HEK293 (cell line): ENCODE measurements around the gene RING1.

Source experiments
- CTCF ChIA-PET: fragments of 350-600 bp; formaldehyde crosslinking; extraction: SDS; loops from one replicate; lab custom pipeline; 2021; ENCODE audit warnings: antibody characterized with exemption; lab: Yijun Ruan, JAX
- POLR2A ChIA-PET: fragments of 300-600 bp; formaldehyde crosslinking; extraction: SDS; loops from one replicate; lab custom pipeline; 2020; ENCODE audit warnings: antibody characterized with exemption, inconsistent platforms; lab: Yijun Ruan, JAX
- H3K27ac ChIP-seq: fragments of 200-500 bp; sonication (Bioruptor generic); 2 replicates; pipeline ENCODE4 v1.5.1; 2014; ENCODE audit warnings: low read depth, low read length, control low read depth, inconsistent platforms; ENCODE audit errors: extremely low read depth
- H3K36me3 ChIP-seq, 2 experiments: fragments of 200-500 bp in 1 of 2; sonication (Bioruptor generic) in 1 of 2; 1 replicate in 1 of 2; 2 replicates in 1 of 2; pipeline ENCODE4 v1.5.1; 2014 to 2017; ENCODE audit warnings: inconsistent platforms in 2 of 2, low read length in 2 of 2; ENCODE audit not compliant: control insufficient read depth in 2 of 2, insufficient read depth in 1 of 2
- H3K4me1 ChIP-seq: fragments of 200-500 bp; sonication (Bioruptor generic); 2 replicates; pipeline ENCODE4 v1.5.1; 2014; ENCODE audit warnings: mild to moderate bottlenecking, low read length, inconsistent platforms; ENCODE audit not compliant: control insufficient read depth, insufficient read depth
- H3K4me3 ChIP-seq: 2 replicates; pipeline ENCODE4 v1.5.1; 2011; ENCODE audit warnings: low read depth, mild to moderate bottlenecking, control low read depth, low read length, moderate library complexity
- H3K9me3 ChIP-seq: fragments of 200-500 bp; sonication (Bioruptor generic); 2 replicates; pipeline ENCODE4 v1.5.1; 2014; ENCODE audit warnings: low read depth, low read length, inconsistent platforms; ENCODE audit not compliant: control insufficient read depth, insufficient read depth
- BCL11A ChIP-seq: fragments of 450-650 bp; formaldehyde crosslinking; IDR thresholded peaks from 2 replicates; pipeline ENCODE4 v1.5.1; 2016; ENCODE audit warnings: low read depth, missing biosample characterization, missing genetic modification characterization
- BCL11B ChIP-seq: fragments of 450-650 bp; formaldehyde crosslinking; IDR thresholded peaks from 2 replicates; pipeline ENCODE4 v1.5.1; 2016; ENCODE audit warnings: low read depth, missing biosample characterization, missing genetic modification characterization
- CTCF ChIP-seq: fragments of 450-650 bp; formaldehyde crosslinking; IDR thresholded peaks from 2 replicates; pipeline ENCODE4 v1.5.1; 2016; ENCODE audit warnings: missing biosample characterization, missing genetic modification characterization
- GFI1B ChIP-seq: fragments of 450-650 bp; formaldehyde crosslinking; IDR thresholded peaks from 2 replicates; pipeline ENCODE4 v1.5.1; 2016; ENCODE audit warnings: missing biosample characterization, missing genetic modification characterization
- TCF7L2 ChIP-seq: IDR thresholded peaks from 2 replicates; pipeline ENCODE4 v1.6.1; 2011; ENCODE audit warnings: low read depth, mild to moderate bottlenecking, inconsistent platforms, low read length, moderate library complexity, borderline replicate concordance
- YY2 ChIP-seq: fragments of 450-650 bp; formaldehyde crosslinking; IDR thresholded peaks from 2 replicates; pipeline ENCODE4 v1.5.1; 2016; ENCODE audit warnings: missing biosample characterization, missing genetic modification characterization
- ZNF302 ChIP-seq: fragments of 450-650 bp; formaldehyde crosslinking; IDR thresholded peaks from 2 replicates; pipeline ENCODE4 v1.5.1; 2016; ENCODE audit warnings: missing biosample characterization, missing genetic modification characterization, low read depth
- ZNF501 ChIP-seq: fragments of 450-650 bp; formaldehyde crosslinking; IDR thresholded peaks from 2 replicates; pipeline ENCODE4 v1.5.1; 2016; ENCODE audit warnings: missing biosample characterization, missing genetic modification characterization
- ZNF561 ChIP-seq: fragments of 450-650 bp; IDR thresholded peaks from 2 replicates; pipeline ENCODE4 v1.5.1; 2018; ENCODE audit warnings: missing biosample characterization, missing genetic modification characterization, borderline replicate concordance
- ZNF571 ChIP-seq: fragments of 450-650 bp; formaldehyde crosslinking; IDR thresholded peaks from 2 replicates; pipeline ENCODE4 v1.5.0; 2017; ENCODE audit warnings: missing biosample characterization, missing genetic modification characterization
- ZSCAN18 ChIP-seq: fragments of 450-650 bp; formaldehyde crosslinking; IDR thresholded peaks from 2 replicates; pipeline ENCODE4 v1.5.1; 2016; ENCODE audit warnings: missing biosample characterization, missing genetic modification characterization
- TF ChIP-seq, protein P1 (sequence below): fragments of 450-650 bp; formaldehyde crosslinking; IDR thresholded peaks from 2 replicates; pipeline ENCODE4 v1.5.1; 2016; ENCODE audit warnings: missing biosample characterization, missing genetic modification characterization

RING1 gene

DNA sequence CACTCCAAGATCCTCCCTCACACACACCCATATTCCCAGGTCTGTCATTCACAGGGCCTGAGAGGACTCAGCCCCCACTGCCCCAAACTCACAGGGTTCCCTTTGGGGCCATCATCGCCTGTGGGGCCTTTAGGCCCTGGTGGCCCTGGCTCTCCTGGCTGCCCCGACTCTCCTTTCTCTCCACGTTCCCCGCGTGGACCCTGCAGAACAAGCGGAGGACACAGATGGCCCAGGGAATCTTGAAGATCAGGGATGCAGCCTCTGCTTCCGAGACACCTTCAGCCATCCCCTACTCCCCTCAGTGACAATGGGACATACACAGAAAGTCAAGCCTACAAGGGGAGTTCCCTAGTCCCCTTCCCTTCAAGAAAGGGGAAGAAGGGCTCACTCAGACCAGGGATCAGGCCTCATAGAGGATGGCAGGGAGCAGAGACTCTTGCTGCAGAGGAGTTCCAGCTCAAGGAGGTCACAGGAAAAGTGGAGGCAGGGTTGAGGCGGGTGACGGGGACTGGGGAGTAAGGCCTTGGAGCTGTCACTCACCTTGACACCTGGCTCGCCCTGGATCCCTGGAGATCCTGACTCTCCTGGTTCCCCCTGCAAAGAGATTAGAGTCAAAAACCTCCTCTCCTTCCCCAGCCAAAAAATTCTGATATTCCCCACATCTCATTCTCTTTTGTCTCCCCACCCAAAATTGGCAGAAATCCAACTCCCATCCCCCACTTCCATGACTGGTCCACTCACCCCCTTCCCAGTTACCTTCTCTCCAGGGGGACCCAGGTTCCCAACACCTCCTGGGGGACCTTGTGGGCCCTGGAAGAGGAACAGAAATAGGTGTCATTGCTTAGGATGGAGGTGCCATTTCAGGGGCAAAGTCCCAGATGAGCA, 38.8 kb upstream of the RING1 start (continued):
- TF ChIP-seq, protein P1, sequence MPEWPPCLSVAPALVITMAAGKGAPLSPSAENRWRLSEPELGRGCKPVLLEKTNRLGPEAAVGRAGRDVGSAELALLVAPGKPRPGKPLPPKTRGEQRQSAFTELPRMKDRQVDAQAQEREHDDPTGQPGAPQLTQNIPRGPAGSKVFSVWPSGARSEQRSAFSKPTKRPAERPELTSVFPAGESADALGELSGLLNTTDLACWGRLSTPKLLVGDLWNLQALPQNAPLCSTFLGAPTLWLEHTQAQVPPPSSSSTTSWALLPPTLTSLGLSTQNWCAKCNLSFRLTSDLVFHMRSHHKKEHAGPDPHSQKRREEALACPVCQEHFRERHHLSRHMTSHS (tag by site-specific recombination), result no peak
- TF ChIP-seq ZNF561 (tag by site-specific recombination) (no peak), ZSCAN18 (no peak)

GRCh38 chr6:33170176-33171015, 37.9 kb upstream of the RING1 start:
- H3K4me1 ChIP-seq, result no peaks in the 10 kb centered on the region
- POLR2A ChIA-PET, result no interaction called here
- no peak overlapping the region for H3K4me3 ChIP-seq
- TF ChIP-seq ZNF561 (tag by site-specific recombination), result no peak
- TF ChIP-seq ZNF571 (tag by site-specific recombination), result no peak
- no peak for TF ChIP-seq ZNF302
- no peak for TF ChIP-seq ZNF501 (tag by site-specific recombination)
- TF ChIP-seq YY2 (tag by site-specific recombination), result no peak
- no peak for TF ChIP-seq GFI1B (tag by site-specific recombination)
- TF ChIP-seq TCF7L2, result no peak
- no peak overlapping the region for H3K27ac ChIP-seq
- H3K9me3 ChIP-seq, result no peaks in the 10 kb centered on the region
- CTCF ChIA-PET, result interaction anchor here (0.6 kb wide), 1 partner anchor 331 kb away, joined by 4 read pairs; no protein-coding TSS in a partner anchor
- no peaks in the 10 kb centered on the region for H3K36me3 ChIP-seq

DNA sequence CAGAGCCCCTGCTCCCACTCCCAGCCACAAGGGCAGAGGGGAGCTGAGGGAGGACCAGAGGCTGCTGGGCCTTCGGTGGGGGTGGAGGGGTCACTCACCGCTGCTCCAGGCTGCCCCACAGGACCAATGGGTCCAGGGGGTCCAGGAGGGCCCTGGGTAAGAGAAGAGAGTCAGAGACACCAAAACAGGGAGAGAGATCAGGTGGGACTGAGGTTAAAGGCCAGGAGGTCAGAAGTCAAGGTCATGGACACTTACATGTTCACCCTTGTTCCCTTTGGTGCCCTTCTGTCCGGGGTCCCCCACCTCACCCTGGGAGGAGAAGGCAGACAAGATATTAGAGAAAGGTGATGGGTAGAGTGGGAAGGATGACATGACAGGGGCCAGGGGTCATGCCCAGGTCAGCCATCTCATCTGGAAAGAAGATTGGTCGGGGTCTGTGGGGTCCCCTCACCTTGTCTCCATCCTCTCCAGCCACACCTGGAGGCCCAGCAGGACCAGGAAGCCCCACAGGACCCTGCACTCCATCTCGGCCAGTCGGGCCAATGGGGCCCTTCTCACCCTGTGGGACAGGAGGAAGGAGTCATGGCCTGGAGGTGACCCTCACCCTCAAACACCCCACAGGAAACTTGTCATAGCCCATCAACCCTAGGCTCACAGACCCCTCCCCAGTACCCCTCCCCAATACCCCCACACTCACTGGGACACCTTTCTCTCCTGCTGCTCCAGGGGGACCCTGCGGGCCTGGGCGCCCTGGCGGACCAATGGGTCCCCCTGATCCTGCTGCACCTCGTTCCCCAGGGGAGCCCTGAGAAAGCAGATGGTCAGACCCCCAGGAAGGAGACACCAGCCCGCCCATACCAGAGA, 37.1 kb upstream of the RING1 start:
- Histone ChIP-seq H3K36me3 (no peaks in the 10 kb centered on the region), H3K9me3 (no peaks in the 10 kb centered on the region), H3K27ac (no peak overlapping the region), H3K4me1 (no peaks in the 10 kb centered on the region), H3K4me3 (no peak overlapping the region)
- POLR2A ChIA-PET, result interaction anchor here (0.6 to 0.7 kb wide), 2 partner anchors 127 to 311 kb away, joined by 4 to 5 read pairs; partner anchors contain the start of gene RGL2
- TF ChIP-seq BCL11A (tag by site-specific recombination) (peak; percentile 96), CTCF (tag by site-specific recombination) (no peak), BCL11B (tag by site-specific recombination) (peak; percentile 95)
- CTCF ChIA-PET, result interaction anchor here (0.6 to 1.5 kb wide), 3 partner anchors 9 to 332 kb away, joined by 3 to 9 read pairs (median 4); no protein-coding TSS in a partner anchor
